H9 (cell line): ENCODE results near the gene IL18BP. TPM values are rescaled to one million over a fixed set of nuclear protein-coding genes. Genes with fewer than 3 reads are reported as not detected.

Experiments
- DNase-seq: peaks from one replicate; pipeline ENCODE4 v3.0.0-alpha.2; 2017
- H2AFZ ChIP-seq: one replicate; pipeline ENCODE4 v1.6.1; 2013; ENCODE audit warnings: mild to moderate bottlenecking, low read length, control low read depth, moderate library complexity
- H2AK5ac ChIP-seq: 2 replicates; pipeline ENCODE4 v1.6.1; 2013; ENCODE audit warnings: low read length, control low read depth, mixed read lengths; ENCODE audit not compliant: insufficient read length
- H2BK120ac ChIP-seq: one replicate; pipeline ENCODE4 v1.6.1; 2013; ENCODE audit warnings: low read depth, mild to moderate bottlenecking, low read length, control low read depth, inconsistent platforms; ENCODE audit not compliant: poor library complexity, severe bottlenecking
- H2BK12ac ChIP-seq: 2 replicates; pipeline ENCODE4 v1.6.1; 2013; ENCODE audit warnings: low read length, control low read depth, mixed read lengths, low read depth; ENCODE audit not compliant: insufficient read length
- H2BK15ac ChIP-seq: 2 replicates; pipeline ENCODE4 v1.6.1; 2013; ENCODE audit warnings: low read depth, low read length, control low read depth
- H2BK20ac ChIP-seq: one replicate; pipeline ENCODE4 v1.6.1; 2013; ENCODE audit warnings: low read depth, mild to moderate bottlenecking, low read length, control low read depth, inconsistent platforms; ENCODE audit not compliant: poor library complexity, severe bottlenecking
- H2BK5ac ChIP-seq: 2 replicates; pipeline ENCODE4 v1.6.1; 2013; ENCODE audit warnings: low read length, control low read depth, mixed read lengths; ENCODE audit not compliant: insufficient read length
- H3K14ac ChIP-seq: 2 replicates; pipeline ENCODE4 v1.6.1; 2013; ENCODE audit warnings: low read length, control low read depth; ENCODE audit not compliant: insufficient read depth
- H3K18ac ChIP-seq: 2 replicates; pipeline ENCODE4 v1.6.1; 2013; ENCODE audit warnings: low read depth, mild to moderate bottlenecking, mixed read lengths, low read length, control low read depth; ENCODE audit not compliant: insufficient read length
- H3K23ac ChIP-seq: 2 replicates; pipeline ENCODE4 v1.6.1; 2013; ENCODE audit warnings: low read length, control low read depth, mixed read lengths, low read depth; ENCODE audit not compliant: insufficient read length
- H3K23me2 ChIP-seq: 2 replicates; pipeline ENCODE4 v1.6.1; 2013; ENCODE audit warnings: low read depth, mild to moderate bottlenecking, mixed read lengths, low read length, control low read depth; ENCODE audit not compliant: insufficient read length, poor library complexity, severe bottlenecking
- H3K27ac ChIP-seq: 2 replicates; pipeline ENCODE4 v1.5.1; 2013; ENCODE audit warnings: low read length, control low read depth, mixed read lengths, low read depth; ENCODE audit not compliant: insufficient read length
- H3K27me3 ChIP-seq: 2 replicates; pipeline ENCODE4 v1.6.1; 2013; ENCODE audit warnings: low read length, control low read depth, inconsistent platforms; ENCODE audit not compliant: insufficient read depth
- H3K4ac ChIP-seq: 2 replicates; pipeline ENCODE4 v1.6.1; 2013; ENCODE audit warnings: low read depth, mild to moderate bottlenecking, control low read depth, inconsistent platforms, low read length, moderate library complexity
- H3K4me1 ChIP-seq: 2 replicates; pipeline ENCODE4 v1.6.1; 2013; ENCODE audit warnings: low read length, control low read depth, inconsistent platforms; ENCODE audit not compliant: insufficient read depth
- H3K4me2 ChIP-seq: 2 replicates; pipeline ENCODE4 v1.6.1; 2013; ENCODE audit warnings: low read length, control low read depth, mixed read lengths; ENCODE audit not compliant: insufficient read length, insufficient read depth
- H3K56ac ChIP-seq: 2 replicates; pipeline ENCODE4 v1.6.1; 2013; ENCODE audit warnings: low read depth, mild to moderate bottlenecking, mixed read lengths, low read length, control low read depth; ENCODE audit not compliant: insufficient read length
- H3K79me1 ChIP-seq: 2 replicates; pipeline ENCODE4 v1.6.1; 2013; ENCODE audit warnings: low read depth, mild to moderate bottlenecking, moderate library complexity, low read length, control low read depth, inconsistent platforms; ENCODE audit not compliant: insufficient read depth, poor library complexity, severe bottlenecking
- H3K79me2 ChIP-seq: 2 replicates; pipeline ENCODE4 v1.6.1; 2013; ENCODE audit warnings: low read length, control low read depth, inconsistent platforms; ENCODE audit not compliant: insufficient read depth
- H3K9ac ChIP-seq: 2 replicates; pipeline ENCODE4 v1.6.1; 2013; ENCODE audit warnings: low read length, control low read depth, mixed read lengths; ENCODE audit not compliant: insufficient read length; ENCODE audit errors: extremely low read depth
- H3K9me3 ChIP-seq: one replicate; pipeline ENCODE4 v1.6.1; 2013; ENCODE audit warnings: low read depth, low read length, inconsistent platforms; ENCODE audit not compliant: control insufficient read depth
- H3T11ph ChIP-seq: one replicate; pipeline ENCODE4 v1.6.1; 2013; ENCODE audit warnings: mild to moderate bottlenecking, low read length, control low read depth, inconsistent platforms
- H4K20me1 ChIP-seq: one replicate; pipeline ENCODE4 v1.6.1; 2013; ENCODE audit not compliant: control insufficient read depth, insufficient read length, insufficient read depth
- H4K5ac ChIP-seq: 2 replicates; pipeline ENCODE4 v1.6.1; 2013; ENCODE audit warnings: low read depth, mild to moderate bottlenecking, mixed read lengths, low read length, control low read depth; ENCODE audit not compliant: insufficient read length
- H4K8ac ChIP-seq: replicated peaks from 2 replicates; pipeline ENCODE4 v1.6.1; 2013; ENCODE audit warnings: low read length, control low read depth, mixed read lengths, low read depth; ENCODE audit not compliant: insufficient read length
- H4K91ac ChIP-seq: 2 replicates; pipeline ENCODE4 v1.6.1; 2013; ENCODE audit warnings: low read depth, mild to moderate bottlenecking, moderate library complexity, mixed read lengths, low read length, control low read depth; ENCODE audit not compliant: insufficient read length
- H3K27ac Mint-ChIP-seq, 3 experiments: 2 replicates in 2 of 3; 3 replicates in 1 of 3; pipeline ENCODE4 v1.8.0; 2020 to 2021; ENCODE audit warnings: mixed read lengths in 3 of 3, mild to moderate bottlenecking in 1 of 3, moderate library complexity in 1 of 3
- H3K27me3 Mint-ChIP-seq: 2 replicates; pipeline ENCODE4 v1.8.0; 2021; ENCODE audit warnings: low read depth, mild to moderate bottlenecking, moderate library complexity, mixed read lengths
- H3K36me3 Mint-ChIP-seq, 3 experiments: 2 replicates in 2 of 3; 3 replicates in 1 of 3; pipeline ENCODE4 v1.8.0; 2020 to 2021; ENCODE audit warnings: low read depth in 3 of 3, mixed read lengths in 3 of 3; ENCODE audit not compliant: insufficient read depth in 1 of 3
- H3K4me1 Mint-ChIP-seq, 2 experiments: 2 replicates each; pipeline ENCODE4 v1.8.0; 2020; ENCODE audit warnings: mixed read lengths in 2 of 2
- H3K4me3 Mint-ChIP-seq, 2 experiments: 2 replicates in 1 of 2; 3 replicates in 1 of 2; pipeline ENCODE4 v1.8.0; 2020 to 2021; ENCODE audit warnings: mild to moderate bottlenecking in 2 of 2, mixed read lengths in 2 of 2, moderate library complexity in 1 of 2
- H3K9me3 Mint-ChIP-seq, 2 experiments: 2 replicates in 1 of 2; 3 replicates in 1 of 2; pipeline ENCODE4 v1.8.0; 2020; ENCODE audit warnings: mild to moderate bottlenecking in 2 of 2, mixed read lengths in 2 of 2, moderate library complexity in 1 of 2
- CTCF ChIP-seq: fragments of 200-600 bp; sonication (generic); conservative IDR thresholded peaks from 3 replicates; pipeline ENCODE4 v1.8.0; 2021; ENCODE audit warnings: antibody characterized with exemption, mild to moderate bottlenecking
- WGBS: extraction: QIAGEN DNeasy Blood & Tissue Kit; methylation state at CpG from one replicate; pipeline ENCODE4 v1.1.7; 2013; ENCODE audit warnings: missing lambda C conversion rate, low lambda C conversion rate, mixed read lengths; ENCODE audit not compliant: insufficient read length; ENCODE audit errors: extremely low coverage; 5-methylcytosine and 5-hydroxymethylcytosine counted together
- total RNA-seq: library from RNA; stranded (reverse); gene quantifications from 2 replicates; pipeline ENCODE4 v1.2.1, GENCODE V29; 2021

The IL18BP gene
- total RNA-seq, 1 experiment from 2014 or later, result 10.2 TPM

- Histone ChIP-seq H3K27me3 (no peaks in the 10 kb centered on the region), H4K91ac (no peak overlapping the region), H3K9ac (no peak overlapping the region), H3K18ac (no peak overlapping the region), H2BK5ac (no peak overlapping the region), H4K20me1 (no peaks in the 10 kb centered on the region), H3K27ac (no peak overlapping the region), H3K79me2 (no peaks in the 10 kb centered on the region), H3K14ac (no peak overlapping the region), H3K23ac (no peak overlapping the region), H3K9me3 (no peaks in the 10 kb centered on the region), H3K23me2 (no peaks in the 10 kb centered on the region), H2AFZ (no peak overlapping the region), H3K79me1 (no peaks in the 10 kb centered on the region), H3K4ac (no peak overlapping the region), H2BK12ac (no peak overlapping the region), H2BK120ac (no peak overlapping the region), H3K56ac (no peak overlapping the region), H3T11ph (no peak overlapping the region), H2AK5ac (no peak overlapping the region), H3K4me1 (no peaks in the 10 kb centered on the region), H4K5ac (no peak overlapping the region), H2BK15ac (no peak overlapping the region), H2BK20ac (no peak overlapping the region), H3K4me2 (no peak overlapping the region), H4K8ac (no peak overlapping the region)
- H3K27ac Mint-ChIP-seq, result no peak overlapping the region
- TF ChIP-seq CTCF, result no peak
- WGBS, result no CpG with 5 or more reads among the region's 4 CpGs
- peaks cover 15 to 41% (median 27%) of the 10 kb centered on the region in 3 experiments for H3K36me3 Mint-ChIP-seq
- DNase-seq, result no peak
- no peaks in the 10 kb centered on the region for H3K9me3 Mint-ChIP-seq
- H3K4me3 Mint-ChIP-seq, result no peak overlapping the region
- no peaks in the 10 kb centered on the region for H3K27me3 Mint-ChIP-seq
- no peaks in the 10 kb centered on the region for H3K4me1 Mint-ChIP-seq
Observed at GRCh38 chr11:71964641-71965040, 34.1 kb upstream of the IL18BP start.
